HepG2 (cell line): Measurements from ENCODE around the gene DLEC1. TPM values are rescaled to one million over a fixed set of nuclear protein-coding genes. Genes with fewer than 3 reads are reported as not detected.

Experiments
- AKAP8 ChIP-seq: sonication (generic); formaldehyde crosslinking; IDR thresholded peaks from 2 replicates; pipeline ENCODE4 v1.5.1; 2020; ENCODE audit warnings: mild to moderate bottlenecking, missing genetic modification reagents
- ARNTL ChIP-seq: sonication (generic); formaldehyde crosslinking; IDR thresholded peaks from 2 replicates; pipeline ENCODE4 v1.4.0; 2020; ENCODE audit warnings: mild to moderate bottlenecking, missing genetic modification reagents
- CREM ChIP-seq, 2 experiments: sonication (generic) in 1 of 2; formaldehyde crosslinking in 1 of 2; IDR thresholded peaks; 2 replicates each; pipeline versions ENCODE4 v1.4.0 to v1.6.1; 2016 to 2020; ENCODE audit warnings: antibody characterized with exemption in 1 of 2, mild to moderate bottlenecking in 1 of 2, missing genetic modification reagents in 1 of 2
- KLF6 ChIP-seq: IDR thresholded peaks from 2 replicates; pipeline ENCODE4 v1.8.0; 2016; ENCODE audit warnings: missing biosample characterization, missing genetic modification reagents
- MBNL3 ChIP-seq: fragments of 250-450 bp; sonication (Bioruptor Pico); conservative IDR thresholded peaks from 2 replicates; pipeline ENCODE4 v1.8.0; 2022; ENCODE audit warnings: mild to moderate bottlenecking, inconsistent platforms
- MED13 ChIP-seq: sonication (generic); formaldehyde crosslinking; IDR thresholded peaks from 2 replicates; pipeline ENCODE4 v1.5.0; 2020; ENCODE audit warnings: missing genetic modification reagents
- MNT ChIP-seq: fragments of 450-650 bp; IDR thresholded peaks from 2 replicates; pipeline ENCODE4 v1.6.1; 2016
- MXD4 ChIP-seq: IDR thresholded peaks from 2 replicates; pipeline ENCODE4 v1.6.1; 2016; ENCODE audit warnings: mild to moderate bottlenecking, missing biosample characterization, missing genetic modification reagents
- SOX13 ChIP-seq, 3 experiments: fragments of 450-650 bp in 1 of 3; sonication (generic) in 1 of 3; formaldehyde crosslinking in 1 of 3; IDR thresholded peaks in 2 of 3; conservative IDR thresholded peaks in 1 of 3; 2 replicates each; pipeline versions ENCODE4 v1.5.0 to v1.6.1; 2016 to 2020; ENCODE audit warnings: antibody characterized with exemption in 1 of 3, mild to moderate bottlenecking in 1 of 3, missing compliant biosample characterization in 1 of 3, missing genetic modification reagents in 1 of 3, moderate library complexity in 1 of 3
- SRSF4 ChIP-seq: fragments of 200-400 bp; formaldehyde crosslinking; IDR thresholded peaks from one replicate; pipeline ENCODE4 v1.6.1; 2018; ENCODE audit warnings: mild to moderate bottlenecking, low read depth, low read length, moderate library complexity; ENCODE audit not compliant: poor library complexity, severe bottlenecking
- U2AF2 ChIP-seq: fragments of 200-400 bp; formaldehyde crosslinking; IDR thresholded peaks from 2 replicates; pipeline ENCODE4 v1.6.1; 2017; ENCODE audit warnings: low read depth, mild to moderate bottlenecking, low read length
- XRCC5 ChIP-seq: fragments of 200-400 bp; formaldehyde crosslinking; optimal IDR thresholded peaks from 2 replicates; pipeline ENCODE3; 2017; ENCODE audit warnings: mild to moderate bottlenecking, low read length
- ZNF180 ChIP-seq: sonication (generic); formaldehyde crosslinking; IDR thresholded peaks from 2 replicates; pipeline ENCODE4 v1.4.0; 2020; ENCODE audit warnings: low read depth, missing genetic modification reagents, borderline replicate concordance
- ZNF282 ChIP-seq: fragments of 450-650 bp; IDR thresholded peaks from 2 replicates; pipeline ENCODE4 v1.6.1; 2018; ENCODE audit not compliant: partially characterized antibody
- ZNF550 ChIP-seq: sonication (generic); formaldehyde crosslinking; IDR thresholded peaks from 2 replicates; pipeline ENCODE4 v1.4.0; 2020; ENCODE audit warnings: mild to moderate bottlenecking, missing genetic modification reagents, borderline replicate concordance
- ZNF558 ChIP-seq: sonication (generic); formaldehyde crosslinking; IDR thresholded peaks from 2 replicates; pipeline ENCODE4 v1.9.0; 2022; ENCODE audit warnings: mild to moderate bottlenecking, missing genetic modification reagents, borderline replicate concordance
- ZNF577 ChIP-seq: sonication (generic); formaldehyde crosslinking; IDR thresholded peaks from 2 replicates; pipeline ENCODE4 v1.4.0; 2020; ENCODE audit warnings: mild to moderate bottlenecking, low read depth, missing genetic modification reagents, borderline replicate concordance
- ZNF7 ChIP-seq: IDR thresholded peaks from 2 replicates; pipeline ENCODE4 v1.6.1; 2016; ENCODE audit warnings: missing biosample characterization, missing genetic modification reagents
- ZNF704 ChIP-seq: sonication (generic); formaldehyde crosslinking; IDR thresholded peaks from 2 replicates; pipeline ENCODE4 v1.8.1; 2023; ENCODE audit warnings: mild to moderate bottlenecking, inconsistent platforms, moderate library complexity, missing genetic modification reagents, borderline replicate concordance
- ZNF768 ChIP-seq: sonication (generic); formaldehyde crosslinking; IDR thresholded peaks from 2 replicates; pipeline ENCODE4 v1.4.0; 2020; ENCODE audit warnings: missing genetic modification reagents
- polyA plus RNA-seq, 8 experiments: library from polyadenylated mRNA; depleted of rRNA in 3 of 8; stranded (reverse) in 7 of 8; unstranded in 1 of 8; fragments of >200 nt; fragmentation: Illumina TruSeq in 4 of 8; extraction: Trizol in 4 of 8; gene quantifications; 2 replicates each; pipeline versions ENCODE4 v1.2.1 to v1.2.3, GENCODE V29; 2011 to 2016; ENCODE audit warnings: low read depth in 4 of 8, missing spikeins in 1 of 8, mixed read lengths in 1 of 8; ENCODE audit not compliant: insufficient read depth in 1 of 8
- total RNA-seq, 5 experiments: library from RNA; depleted of rRNA; stranded (reverse); fragments of >200 nt; fragmentation: Illumina TruSeq; extraction: Trizol; gene quantifications; 2 replicates each; pipeline ENCODE4 v1.2.3, GENCODE V29; 2016; ENCODE audit warnings: low read depth in 1 of 5
- TF ChIP-seq, protein P1 (sequence below): sonication (generic); formaldehyde crosslinking; IDR thresholded peaks from 2 replicates; pipeline ENCODE4 v1.9.0; 2022; ENCODE audit warnings: low read depth, missing genetic modification reagents
- TF ChIP-seq, protein P2 (sequence below): sonication (generic); formaldehyde crosslinking; IDR thresholded peaks from 2 replicates; pipeline ENCODE4 v1.9.0; 2021; ENCODE audit warnings: missing genetic modification reagents, borderline replicate concordance

The DLEC1 gene
- total and polyA plus RNA-seq, 2 of the 13 experiments (the other 11 are each of a cell fraction or from before 2014, with no cell fraction given): 0.09 TPM; not detected in 1

DNA sequence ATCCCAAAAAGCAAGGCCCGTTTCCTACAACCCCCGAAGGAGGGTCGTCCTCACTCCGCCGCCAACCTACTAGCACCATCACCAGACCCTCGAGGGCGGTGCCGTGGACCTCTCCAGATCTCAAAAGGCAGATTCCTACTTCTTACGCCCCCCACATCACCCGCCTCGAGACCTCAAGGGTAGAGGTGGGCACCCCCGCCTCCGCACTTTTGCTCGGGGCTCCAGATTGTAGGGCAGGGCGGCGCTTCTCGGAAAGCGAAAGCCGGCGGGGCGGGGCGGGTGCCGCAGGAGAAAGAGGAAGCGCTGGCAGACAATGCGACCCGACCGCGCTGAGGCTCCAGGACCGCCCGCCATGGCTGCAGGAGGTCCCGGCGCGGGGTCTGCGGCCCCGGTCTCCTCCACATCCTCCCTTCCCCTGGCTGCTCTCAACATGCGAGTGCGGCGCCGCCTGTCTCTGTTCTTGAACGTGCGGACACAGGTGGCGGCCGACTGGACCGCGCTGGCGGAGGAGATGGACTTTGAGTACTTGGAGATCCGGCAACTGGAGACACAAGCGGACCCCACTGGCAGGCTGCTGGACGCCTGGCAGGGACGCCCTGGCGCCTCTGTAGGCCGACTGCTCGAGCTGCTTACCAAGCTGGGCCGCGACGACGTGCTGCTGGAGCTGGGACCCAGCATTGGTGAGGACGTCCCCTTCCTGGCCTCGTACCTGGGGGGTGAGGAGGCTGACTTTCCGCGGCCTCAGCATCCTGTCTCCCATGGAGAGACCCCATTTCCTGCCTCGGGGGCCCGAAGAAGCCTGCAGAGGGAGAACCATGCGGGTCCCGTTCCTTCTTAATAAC is 99.6 kb downstream of the DLEC1 start, which contains the start of gene MYD88 (continued):
- TF ChIP-seq MED13 (CRISPR knock-in tag): peak; percentile 46; the same call in 1 of the 2 replicates
- no peak for TF ChIP-seq ZNF577 (CRISPR knock-in tag)
- TF ChIP-seq MNT: no peak
- TF ChIP-seq ZNF768 (CRISPR knock-in tag): peak; percentile 80; the same call in 1 of the 2 replicates
- TF ChIP-seq, protein P1, sequence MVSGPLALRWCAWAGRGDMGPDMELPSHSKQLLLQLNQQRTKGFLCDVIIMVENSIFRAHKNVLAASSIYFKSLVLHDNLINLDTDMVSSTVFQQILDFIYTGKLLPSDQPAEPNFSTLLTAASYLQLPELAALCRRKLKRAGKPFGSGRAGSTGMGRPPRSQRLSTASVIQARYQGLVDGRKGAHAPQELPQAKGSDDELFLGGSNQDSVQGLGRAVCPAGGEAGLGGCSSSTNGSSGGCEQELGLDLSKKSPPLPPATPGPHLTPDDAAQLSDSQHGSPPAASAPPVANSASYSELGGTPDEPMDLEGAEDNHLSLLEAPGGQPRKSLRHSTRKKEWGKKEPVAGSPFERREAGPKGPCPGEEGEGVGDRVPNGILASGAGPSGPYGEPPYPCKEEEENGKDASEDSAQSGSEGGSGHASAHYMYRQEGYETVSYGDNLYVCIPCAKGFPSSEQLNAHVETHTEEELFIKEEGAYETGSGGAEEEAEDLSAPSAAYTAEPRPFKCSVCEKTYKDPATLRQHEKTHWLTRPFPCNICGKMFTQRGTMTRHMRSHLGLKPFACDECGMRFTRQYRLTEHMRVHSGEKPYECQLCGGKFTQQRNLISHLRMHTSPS: no peak
- no peak for TF ChIP-seq ZNF180 (CRISPR knock-in tag)
- TF ChIP-seq XRCC5: peak; percentile 39
- TF ChIP-seq AKAP8 (CRISPR knock-in tag): no peak
- TF ChIP-seq MXD4 (CRISPR knock-in tag): no peak
- no peak for TF ChIP-seq MBNL3 (CRISPR knock-in tag)
- no peak for TF ChIP-seq ARNTL
- 0 out of 2 replicates have a peak, but pooled peaks have one; percentile 61 for TF ChIP-seq KLF6 (CRISPR knock-in tag)
- TF ChIP-seq CREM (IDR thresholded peaks at IDR 0.05): no peak
- no peak for TF ChIP-seq CREM (CRISPR knock-in tag; IDR thresholded peaks at IDR 0.05)
- TF ChIP-seq, protein P2, sequence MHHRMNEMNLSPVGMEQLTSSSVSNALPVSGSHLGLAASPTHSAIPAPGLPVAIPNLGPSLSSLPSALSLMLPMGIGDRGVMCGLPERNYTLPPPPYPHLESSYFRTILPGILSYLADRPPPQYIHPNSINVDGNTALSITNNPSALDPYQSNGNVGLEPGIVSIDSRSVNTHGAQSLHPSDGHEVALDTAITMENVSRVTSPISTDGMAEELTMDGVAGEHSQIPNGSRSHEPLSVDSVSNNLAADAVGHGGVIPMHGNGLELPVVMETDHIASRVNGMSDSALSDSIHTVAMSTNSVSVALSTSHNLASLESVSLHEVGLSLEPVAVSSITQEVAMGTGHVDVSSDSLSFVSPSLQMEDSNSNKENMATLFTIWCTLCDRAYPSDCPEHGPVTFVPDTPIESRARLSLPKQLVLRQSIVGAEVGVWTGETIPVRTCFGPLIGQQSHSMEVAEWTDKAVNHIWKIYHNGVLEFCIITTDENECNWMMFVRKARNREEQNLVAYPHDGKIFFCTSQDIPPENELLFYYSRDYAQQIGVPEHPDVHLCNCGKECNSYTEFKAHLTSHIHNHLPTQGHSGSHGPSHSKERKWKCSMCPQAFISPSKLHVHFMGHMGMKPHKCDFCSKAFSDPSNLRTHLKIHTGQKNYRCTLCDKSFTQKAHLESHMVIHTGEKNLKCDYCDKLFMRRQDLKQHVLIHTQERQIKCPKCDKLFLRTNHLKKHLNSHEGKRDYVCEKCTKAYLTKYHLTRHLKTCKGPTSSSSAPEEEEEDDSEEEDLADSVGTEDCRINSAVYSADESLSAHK (CRISPR knock-in tag): no peak
- no peak for TF ChIP-seq U2AF2
- no peak for TF ChIP-seq ZNF282
- TF ChIP-seq SOX13 (IDR thresholded peaks at IDR 0.05): no peak
- TF ChIP-seq SOX13 (CRISPR knock-in tag; conservative IDR thresholded peaks at IDR 0.05 in 1 of 2, IDR thresholded peaks at IDR 0.05 in 1 of 2): peak in 1 of 2 experiments; percentile 38; a peak in 1 of 4 replicates
- TF ChIP-seq ZNF550: peak; percentile 74; the same call in 1 of the 2 replicates
- TF ChIP-seq ZNF558 (CRISPR knock-in tag): no peak
- TF ChIP-seq ZNF704 (CRISPR knock-in tag): peak; percentile 67
- TF ChIP-seq SRSF4: no peak
- no peak for TF ChIP-seq ZNF7 (CRISPR knock-in tag)
